Medulla oblongata (tissue), 1 donor: Measurements from ENCODE around the gene CAMKV.
"Not testable (repeated sequence)": the region's sequence is repeated elsewhere in the genome, so short reads cannot be mapped to it uniquely, and the experiment has no call there.

Experiments
- DNase-seq: peaks from one replicate; pipeline ENCODE4 v3.0.0-alpha.2; 2015; ENCODE audit errors: extremely low spot score

Gene CAMKV

GRCh38 chr3:49845694-49846093 lies 24.0 kb downstream of the CAMKV start:
- no peak for DNase-seq

- no peak for DNase-seq
Measured at GRCh38 chr3:49844464-49845183, 25.1 kb downstream of the CAMKV start.

DNA sequence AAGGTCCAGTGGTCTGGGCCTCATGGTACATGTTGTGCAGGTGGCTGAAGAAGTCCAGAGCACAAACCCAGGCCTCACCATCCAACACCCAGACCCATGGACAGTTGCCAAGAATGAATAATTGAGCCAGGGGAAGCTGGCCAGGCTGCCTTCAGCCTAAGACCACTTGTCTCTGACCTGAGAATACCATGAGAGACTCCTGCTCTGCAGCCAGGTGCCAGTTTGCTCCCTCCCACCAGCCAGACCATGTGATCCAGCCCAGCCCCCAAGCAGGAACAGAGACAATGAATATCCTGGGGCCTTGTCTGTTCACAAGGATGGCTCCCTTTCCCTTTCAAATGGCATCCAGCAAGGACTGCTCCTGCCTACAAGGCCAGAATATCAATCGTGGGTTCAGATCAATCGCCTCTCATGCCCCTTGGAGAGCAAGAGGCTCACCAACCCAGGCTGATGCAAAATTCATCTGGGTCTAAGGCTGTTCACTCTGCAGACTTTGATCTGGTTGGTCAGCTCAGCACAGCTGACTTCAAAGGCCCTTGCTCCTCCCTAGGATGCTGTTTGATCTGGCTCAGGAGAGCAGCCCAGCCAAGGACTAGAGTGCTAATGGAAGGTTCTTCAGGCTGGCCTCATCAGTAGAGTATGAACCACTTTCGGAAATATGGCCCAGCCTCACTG lies 26.7 kb downstream of the CAMKV start:
- no peak for DNase-seq

- DNase-seq: no peak
Measured at GRCh38 chr3:49841806-49842205, 27.9 kb downstream of the CAMKV start.

- DNase-seq: no peak
Measured at GRCh38 chr3:49841126-49841696, 28.5 kb downstream of the CAMKV start.

GRCh38 chr3:49840388-49840787 lies 29.3 kb downstream of the CAMKV start:
- no peak for DNase-seq

DNA sequence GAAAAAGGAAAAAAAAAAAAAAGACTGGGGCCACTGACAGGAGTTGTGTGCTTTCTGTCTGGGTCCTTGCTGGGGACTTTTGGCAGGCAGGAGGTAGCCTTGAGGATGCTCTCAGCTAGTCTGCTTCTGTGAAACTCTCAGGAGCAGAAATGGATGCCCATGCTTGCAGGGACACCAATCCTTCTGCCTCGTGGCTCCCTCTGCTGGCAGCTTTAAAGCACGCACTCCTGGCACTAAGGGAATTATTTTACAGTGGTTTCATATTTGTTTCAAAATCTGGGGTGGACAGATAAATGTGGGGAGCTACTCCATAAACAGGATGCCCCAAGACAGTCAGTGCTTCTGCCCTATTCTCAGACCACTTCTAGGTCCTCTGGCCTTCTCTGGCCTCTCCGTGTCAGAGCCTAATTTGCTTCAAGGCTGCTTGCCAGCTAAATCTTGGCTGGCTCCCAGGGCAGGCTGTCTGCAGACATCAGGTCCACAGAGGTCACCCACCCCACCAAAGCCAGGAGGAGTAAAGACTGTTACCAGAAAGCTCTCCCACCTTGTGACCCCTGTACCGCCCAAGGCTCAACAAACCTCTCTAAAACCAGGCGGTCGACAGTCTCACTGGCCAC lies 30.4 kb downstream of the CAMKV start:
- DNase-seq: peak; percentile 92

DNA sequence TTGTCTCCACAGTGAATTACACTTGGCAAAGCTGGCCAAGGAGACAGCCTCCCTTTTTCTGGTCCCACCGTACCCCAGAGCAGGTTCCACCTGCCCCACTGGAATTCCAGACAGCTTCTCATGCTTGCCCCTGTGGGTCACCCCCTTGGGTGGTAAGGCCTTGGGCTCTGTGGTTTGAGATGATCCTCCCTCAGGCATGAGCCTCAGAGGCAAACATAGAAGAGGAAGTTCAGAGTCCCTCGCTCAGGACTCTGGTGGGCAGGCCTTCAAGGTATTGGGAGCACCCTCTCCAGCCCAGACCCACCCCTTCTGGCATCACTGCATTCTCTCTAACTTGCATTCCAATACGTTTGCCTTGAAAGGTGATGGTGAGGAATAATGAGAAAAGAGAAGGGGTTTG lies 38.4 kb downstream of the CAMKV start:
- no peak for DNase-seq

DNA sequence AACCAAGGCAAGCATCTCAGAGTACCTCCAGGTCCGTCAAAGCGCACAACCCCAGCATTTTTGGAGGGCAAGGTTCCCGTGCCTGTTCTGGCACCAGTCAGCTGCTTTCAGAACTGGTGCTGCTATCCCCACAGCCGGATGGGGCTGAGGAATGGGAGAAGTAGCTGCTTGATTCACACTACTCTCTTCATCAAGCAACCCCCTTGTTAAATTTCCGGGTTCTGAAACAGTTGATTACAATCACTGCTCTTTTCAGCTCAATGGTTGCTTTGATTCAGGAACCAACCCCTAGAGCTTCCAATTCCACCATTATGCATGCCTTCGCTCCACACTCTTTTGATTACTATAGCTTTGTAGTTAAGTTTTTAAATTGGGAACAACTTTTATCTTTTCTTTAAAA lies 43.7 kb downstream of the CAMKV start:
- peak; percentile 57 for DNase-seq

GRCh38 chr3:49823131-49823530 lies 46.6 kb downstream of the CAMKV start:
- DNase-seq: not testable (repeated sequence)

- peak; percentile 78 for DNase-seq
Measured at GRCh38 chr3:49813497-49814174, 56.1 kb downstream of the CAMKV start, which contains the start of gene UBA7. TSS of gene UBA7 (minus strand) at chr3:49813953. CDS start at chr3:49813787, 166 bp downstream.

DNA sequence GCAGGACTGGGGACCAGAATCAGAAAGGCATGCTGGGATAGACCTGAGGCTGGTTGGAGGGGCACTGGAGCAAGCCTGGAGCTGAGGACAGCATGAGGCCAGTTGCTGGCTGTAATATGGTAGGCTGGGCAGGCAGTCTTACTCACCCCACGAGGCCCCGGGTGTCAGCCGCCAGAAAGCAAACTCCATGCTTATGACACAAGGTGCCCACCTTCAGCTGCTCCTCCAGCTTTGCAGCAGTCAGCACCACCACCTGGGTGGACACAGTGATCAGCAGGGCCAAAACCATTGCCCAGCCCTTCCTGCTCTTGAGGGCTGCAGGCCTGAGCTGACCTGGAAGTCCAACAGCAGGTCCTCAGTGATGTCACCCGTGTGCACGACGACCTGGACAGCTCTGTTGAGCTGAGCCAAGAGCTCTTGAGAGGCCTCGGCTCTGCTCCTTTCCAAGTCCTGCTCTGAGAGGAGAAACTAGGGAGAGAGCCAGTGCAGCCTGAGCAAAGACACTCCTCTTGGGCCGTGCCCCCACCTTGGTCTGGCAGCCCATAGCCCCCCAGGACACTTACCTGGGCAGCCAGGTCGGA lies 56.7 kb downstream of the CAMKV start:
- DNase-seq: no peak
